Measurements from ENCODE around the gene SLC7A10.

SLC7A10 gene

DNA sequence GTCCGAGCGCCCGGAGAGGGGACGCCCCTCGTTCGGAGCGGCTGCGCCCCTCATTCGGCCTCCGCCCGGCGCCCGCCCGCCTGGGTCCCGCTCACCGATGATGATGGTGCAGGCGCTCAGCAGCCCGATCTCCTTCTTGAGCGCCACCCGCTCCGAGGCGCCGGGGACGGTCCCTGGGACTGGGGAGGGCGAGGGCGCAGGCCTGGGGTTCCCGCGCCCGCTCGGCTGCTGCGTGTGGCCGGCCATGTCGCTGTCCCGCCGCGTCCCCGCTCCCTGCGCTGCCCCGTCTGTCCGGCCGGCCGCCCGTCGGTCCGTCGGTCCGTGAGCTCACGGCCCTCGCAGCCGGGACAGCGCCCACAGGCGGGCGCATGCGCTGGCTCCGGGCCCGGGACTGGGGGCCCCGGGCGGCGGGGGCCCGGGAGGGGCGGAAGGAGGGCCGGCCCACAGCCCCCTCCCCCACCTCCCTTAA is at the start of gene SLC7A10:
TSS of gene SLC7A10 (minus strand) at position 393 of the 469 bp plus-strand sequence. CDS start at position 246, 147 bp downstream.
- peak; percentile 31 for DNase-seq
- H3K9me3 Mint-ChIP-seq: peaks cover 37% of the 10 kb centered on the region

DNA sequence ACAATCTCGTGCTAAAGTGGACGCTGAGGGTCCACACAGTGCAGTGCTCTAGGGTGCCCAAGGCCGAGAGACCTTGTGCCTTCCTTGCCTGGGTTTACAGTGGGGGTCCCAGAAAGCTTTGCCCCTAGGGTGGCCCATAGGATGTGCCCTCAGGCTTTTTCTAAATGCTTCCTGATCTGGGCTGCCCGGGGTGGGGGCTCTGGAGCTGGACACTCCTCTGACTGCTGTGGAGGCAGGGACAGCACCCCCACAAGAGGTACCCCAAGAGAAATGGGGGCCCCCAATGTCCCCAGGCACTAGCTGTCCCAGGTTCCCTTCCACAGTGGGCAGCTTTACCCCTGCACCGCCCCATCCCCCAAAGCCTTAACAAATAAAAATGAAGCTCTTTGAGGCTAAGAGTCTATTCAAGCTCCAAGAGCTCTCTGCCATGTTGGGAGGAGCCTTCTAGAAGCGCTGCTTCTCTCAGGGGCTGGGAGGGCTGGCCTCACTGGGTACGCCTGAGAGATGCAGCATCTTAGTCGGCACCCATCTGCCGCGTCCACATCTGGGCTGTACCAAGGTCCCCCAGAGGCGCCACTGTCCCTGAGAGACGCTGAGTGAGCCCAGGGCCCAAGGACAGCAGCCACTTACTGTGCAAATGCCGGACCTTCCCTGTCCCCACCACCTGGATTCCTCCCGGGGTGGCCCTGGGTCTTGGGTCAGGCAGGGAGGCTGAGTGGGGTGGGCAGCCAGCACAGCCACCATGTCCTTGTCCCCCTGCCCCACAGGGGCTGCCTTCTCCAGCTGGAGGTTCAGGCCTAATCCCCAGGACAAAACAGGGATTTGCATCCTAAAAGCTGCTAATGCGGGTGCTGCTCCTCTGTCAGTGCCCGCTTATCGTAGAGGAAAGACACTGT is 49.3 kb upstream of the SLC7A10 start:
- Mint-ChIP-seq H3K27me3 (ENCODE audit: low read depth, poor library complexity) (peaks cover 4% of the 10 kb centered on the region), H3K27ac (no peak overlapping the region), H3K9me3 (no peaks in the 10 kb centered on the region), H3K36me3 (ENCODE audit: low read depth) (no peaks in the 10 kb centered on the region), H3K4me1 (peaks cover 38% of the 10 kb centered on the region), H3K4me3 (no peak overlapping the region)
- no peak for DNase-seq
- TF ChIP-seq, protein P1, sequence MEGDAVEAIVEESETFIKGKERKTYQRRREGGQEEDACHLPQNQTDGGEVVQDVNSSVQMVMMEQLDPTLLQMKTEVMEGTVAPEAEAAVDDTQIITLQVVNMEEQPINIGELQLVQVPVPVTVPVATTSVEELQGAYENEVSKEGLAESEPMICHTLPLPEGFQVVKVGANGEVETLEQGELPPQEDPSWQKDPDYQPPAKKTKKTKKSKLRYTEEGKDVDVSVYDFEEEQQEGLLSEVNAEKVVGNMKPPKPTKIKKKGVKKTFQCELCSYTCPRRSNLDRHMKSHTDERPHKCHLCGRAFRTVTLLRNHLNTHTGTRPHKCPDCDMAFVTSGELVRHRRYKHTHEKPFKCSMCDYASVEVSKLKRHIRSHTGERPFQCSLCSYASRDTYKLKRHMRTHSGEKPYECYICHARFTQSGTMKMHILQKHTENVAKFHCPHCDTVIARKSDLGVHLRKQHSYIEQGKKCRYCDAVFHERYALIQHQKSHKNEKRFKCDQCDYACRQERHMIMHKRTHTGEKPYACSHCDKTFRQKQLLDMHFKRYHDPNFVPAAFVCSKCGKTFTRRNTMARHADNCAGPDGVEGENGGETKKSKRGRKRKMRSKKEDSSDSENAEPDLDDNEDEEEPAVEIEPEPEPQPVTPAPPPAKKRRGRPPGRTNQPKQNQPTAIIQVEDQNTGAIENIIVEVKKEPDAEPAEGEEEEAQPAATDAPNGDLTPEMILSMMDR (IDR thresholded peaks at IDR 0.05): no peak

More for the DNA sequence above, at the start of gene SLC7A10:
- no peak within 1 kb of the TSS for H3K27ac Mint-ChIP-seq
- H3K4me3 Mint-ChIP-seq: peak within 1 kb of the TSS; percentile 70
- TF ChIP-seq, protein P1 (IDR thresholded peaks at IDR 0.05): no peak
- peaks cover 13% of the 10 kb centered on the region for H3K36me3 Mint-ChIP-seq (ENCODE audit: low read depth)
- H3K4me1 Mint-ChIP-seq: peaks cover 4% of the 10 kb centered on the region
- H3K27me3 Mint-ChIP-seq (ENCODE audit: low read depth, poor library complexity): peaks cover 84% of the 10 kb centered on the region

DNA sequence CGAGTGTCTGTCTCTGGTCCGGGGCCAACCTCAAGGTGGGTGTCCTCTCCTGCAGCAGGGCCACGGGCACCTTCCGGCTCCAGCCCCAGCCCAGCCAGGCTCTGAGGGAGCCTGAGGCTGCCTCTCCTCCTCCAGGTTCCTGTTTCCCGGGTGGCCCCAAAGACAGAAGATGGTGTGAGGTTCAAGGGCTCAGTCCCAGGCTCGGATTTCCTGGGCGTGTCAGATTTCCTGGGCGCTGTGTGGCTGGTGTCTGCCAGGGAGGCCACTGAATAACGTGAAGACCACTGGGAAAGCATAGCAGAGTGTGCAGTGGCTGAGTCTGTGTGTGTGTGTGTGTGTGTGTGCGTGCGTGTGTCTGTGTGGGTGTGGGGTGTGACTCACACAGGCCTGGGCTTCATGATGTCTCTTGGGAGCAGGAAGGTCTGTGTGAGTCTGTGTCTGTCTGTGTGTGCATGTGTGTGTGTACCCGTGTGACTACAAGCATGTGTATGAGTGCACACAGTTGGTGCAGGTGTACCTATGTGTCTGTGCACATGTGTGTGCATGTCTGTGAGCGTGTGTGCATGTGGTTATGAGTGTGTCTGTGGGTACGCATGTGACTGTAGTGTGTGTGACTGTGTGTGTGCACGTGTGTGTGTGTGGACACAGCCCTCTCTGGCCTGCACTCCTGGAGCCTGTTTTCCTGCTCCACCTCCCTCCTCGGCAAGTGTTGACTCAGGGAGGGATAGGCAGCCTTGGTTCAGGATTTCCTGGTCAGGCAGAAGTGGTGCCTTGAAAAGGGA is 48.4 kb upstream of the SLC7A10 start:
- H3K27me3 Mint-ChIP-seq (ENCODE audit: low read depth, poor library complexity): peaks cover 4% of the 10 kb centered on the region
- peak; percentile 29 for DNase-seq
- peak overlapping the region; percentile 46 for H3K4me3 Mint-ChIP-seq
- peak overlapping the region; percentile 7 for H3K27ac Mint-ChIP-seq
- H3K4me1 Mint-ChIP-seq: peaks cover 38% of the 10 kb centered on the region
- H3K36me3 Mint-ChIP-seq (ENCODE audit: low read depth): no peaks in the 10 kb centered on the region
- TF ChIP-seq, protein P1 (IDR thresholded peaks at IDR 0.05): no peak
- H3K9me3 Mint-ChIP-seq: no peaks in the 10 kb centered on the region

DNA sequence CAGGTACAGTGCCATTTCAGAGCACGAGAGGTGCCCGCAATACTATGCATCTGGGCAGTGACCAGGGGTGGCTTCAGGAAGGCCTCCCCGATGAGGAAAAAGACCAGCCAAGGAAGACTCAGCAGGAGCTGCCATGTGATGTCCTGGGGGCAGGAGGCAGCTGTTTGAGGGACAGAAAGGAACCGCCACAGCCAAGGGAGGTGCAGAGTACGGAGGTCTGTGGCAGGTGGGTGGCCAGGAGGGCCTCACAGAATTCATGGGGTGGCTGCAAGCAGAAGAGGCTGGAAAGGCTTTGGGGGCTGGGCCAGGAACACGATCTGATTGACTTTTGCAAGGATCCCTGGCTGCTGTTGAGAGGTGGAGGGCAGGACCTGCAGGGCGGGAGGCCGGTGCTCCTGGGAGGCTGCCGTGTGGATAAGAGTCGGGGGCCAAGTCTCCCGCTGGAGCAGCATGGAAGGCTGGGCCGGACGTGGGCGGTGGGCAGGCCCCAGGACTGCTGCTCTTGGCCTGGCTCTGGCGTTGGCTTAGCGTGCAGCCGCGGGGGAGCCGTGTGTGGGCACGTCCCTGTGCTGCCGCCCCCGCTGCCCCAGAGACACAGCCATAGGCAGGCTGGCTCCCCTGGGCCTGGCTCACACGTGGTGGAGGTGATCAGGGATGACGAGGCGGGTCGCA is 47.6 kb upstream of the SLC7A10 start:
- peak; percentile 27 for DNase-seq
- no peaks in the 10 kb centered on the region for H3K36me3 Mint-ChIP-seq (ENCODE audit: low read depth)
- H3K27me3 Mint-ChIP-seq (ENCODE audit: low read depth, poor library complexity): peaks cover 4% of the 10 kb centered on the region
- peak overlapping the region; percentile 47 for H3K4me3 Mint-ChIP-seq
- peaks cover 34% of the 10 kb centered on the region for H3K4me1 Mint-ChIP-seq
- H3K9me3 Mint-ChIP-seq: no peaks in the 10 kb centered on the region
- H3K27ac Mint-ChIP-seq: peak overlapping the region; percentile 24
- TF ChIP-seq, protein P1 (IDR thresholded peaks at IDR 0.05): no peak

DNA sequence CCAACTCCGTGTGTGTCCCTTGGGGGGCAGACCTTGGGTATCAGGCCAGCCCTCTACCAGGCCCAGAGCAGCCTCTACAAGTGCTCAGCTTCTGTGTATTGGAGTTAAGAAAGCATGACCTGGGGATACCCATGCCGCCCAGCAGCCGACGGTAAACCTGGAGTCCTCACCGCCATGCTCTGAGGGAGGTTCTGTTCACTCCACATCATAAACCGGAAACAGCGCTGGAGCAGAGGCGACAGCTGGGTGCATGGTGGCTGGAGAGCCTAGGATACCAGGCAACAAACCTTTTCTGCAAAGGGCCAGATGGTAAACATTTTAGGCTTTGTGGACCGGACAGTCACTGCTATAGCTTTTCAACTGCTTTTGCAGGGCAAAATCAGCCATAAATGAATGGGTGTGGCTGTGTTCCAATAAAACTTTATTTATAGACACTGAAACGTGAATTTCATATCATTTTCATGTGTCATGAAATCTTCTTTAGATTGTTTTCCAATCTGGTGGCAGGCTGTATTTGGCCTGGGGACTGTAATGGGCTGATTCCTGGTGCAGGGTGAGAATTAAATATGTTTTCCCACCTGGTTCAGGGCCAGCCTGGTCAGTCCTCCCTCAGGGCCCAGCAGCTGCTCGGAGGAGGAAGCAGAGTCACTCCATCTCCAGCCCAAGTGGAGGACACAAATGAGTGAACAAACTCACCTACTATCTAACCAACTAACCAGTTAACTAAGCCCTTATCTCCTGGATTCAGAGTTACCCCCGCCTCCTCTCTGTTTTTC is 45.8 kb upstream of the SLC7A10 start:
- no peak overlapping the region for H3K27ac Mint-ChIP-seq
- H3K27me3 Mint-ChIP-seq (ENCODE audit: low read depth, poor library complexity): peaks cover 4% of the 10 kb centered on the region
- peaks cover 23% of the 10 kb centered on the region for H3K4me1 Mint-ChIP-seq
- DNase-seq: no peak
- TF ChIP-seq, protein P1 (IDR thresholded peaks at IDR 0.05): no peak
- H3K9me3 Mint-ChIP-seq: no peaks in the 10 kb centered on the region
- no peak overlapping the region for H3K4me3 Mint-ChIP-seq
- no peaks in the 10 kb centered on the region for H3K36me3 Mint-ChIP-seq (ENCODE audit: low read depth)

Data from nephron progenitor cell (in vitro differentiated cells).